Endothelial cell of umbilical vein (primary cell): Measurements from ENCODE around the gene MCU.

Experiments
- EZH2 ChIP-seq: IDR thresholded peaks from 2 replicates; pipeline ENCODE4 v1.6.1; 2012; ENCODE audit warnings: borderline replicate concordance, low read depth, mild to moderate bottlenecking, moderate library complexity, low read length, inconsistent platforms; ENCODE audit not compliant: severe bottlenecking
- FOS ChIP-seq: IDR thresholded peaks from 2 replicates; pipeline ENCODE4 v1.6.1; 2011; ENCODE audit warnings: mild to moderate bottlenecking, low read length, moderate library complexity, borderline replicate concordance; ENCODE audit not compliant: insufficient read depth
- JUN ChIP-seq: IDR thresholded peaks from 2 replicates; pipeline ENCODE4 v1.6.1; 2011; ENCODE audit warnings: borderline replicate concordance, low read depth; ENCODE audit not compliant: insufficient read length, insufficient read depth
- MAX ChIP-seq: IDR thresholded peaks from 2 replicates; pipeline ENCODE4 v1.6.1; 2011; ENCODE audit not compliant: insufficient read depth, insufficient read length
- MYC ChIP-seq: IDR thresholded peaks from one replicate; pipeline ENCODE4 v1.6.1; 2011; ENCODE audit warnings: mild to moderate bottlenecking, low read depth, low read length
- POLR2A ChIP-seq: IDR thresholded peaks from 2 replicates; pipeline ENCODE4 v1.6.1; 2012; ENCODE audit warnings: low read depth, mild to moderate bottlenecking, control low read depth, low read length
- POLR2AphosphoS5 ChIP-seq: IDR thresholded peaks from 2 replicates; pipeline ENCODE4 v1.6.1; 2012; ENCODE audit warnings: low read depth, mild to moderate bottlenecking, control low read depth, low read length, moderate library complexity; ENCODE audit not compliant: insufficient read depth
- TF ChIP-seq, protein P1 (sequence below), 2 donors: IDR thresholded peaks; 1 replicate in 1 of 2; 2 replicates in 1 of 2; pipeline ENCODE4 v1.5.1; 2011; ENCODE audit warnings: low read length in 2 of 2, mild to moderate bottlenecking in 2 of 2, moderate library complexity in 2 of 2, control low read depth in 1 of 2, inconsistent platforms in 1 of 2, low read depth in 1 of 2; ENCODE audit not compliant: insufficient read depth in 1 of 2; ENCODE audit errors: extremely low read depth in 1 of 2

DNA sequence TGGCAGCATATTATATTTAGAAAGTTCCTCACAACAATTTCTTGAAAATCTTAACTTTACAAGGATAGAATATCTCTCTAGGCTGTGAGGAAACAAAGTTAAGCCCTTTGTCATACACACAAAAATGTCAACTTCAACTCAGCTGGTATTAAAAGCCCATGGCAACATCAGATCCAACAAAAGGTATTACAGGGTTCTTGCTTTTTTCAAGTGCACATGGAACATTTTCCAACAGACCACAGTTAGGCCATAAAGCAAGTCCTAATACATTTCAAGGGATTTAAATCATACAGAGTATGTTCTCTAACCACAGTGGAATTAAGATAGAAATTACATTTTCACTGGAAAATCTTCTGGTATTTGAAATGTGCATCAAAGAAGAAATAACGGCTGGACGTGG is 129.7 kb downstream of the MCU start:
- TF ChIP-seq MAX = no peak
- no peak for TF ChIP-seq POLR2A
- TF ChIP-seq, protein P1, sequence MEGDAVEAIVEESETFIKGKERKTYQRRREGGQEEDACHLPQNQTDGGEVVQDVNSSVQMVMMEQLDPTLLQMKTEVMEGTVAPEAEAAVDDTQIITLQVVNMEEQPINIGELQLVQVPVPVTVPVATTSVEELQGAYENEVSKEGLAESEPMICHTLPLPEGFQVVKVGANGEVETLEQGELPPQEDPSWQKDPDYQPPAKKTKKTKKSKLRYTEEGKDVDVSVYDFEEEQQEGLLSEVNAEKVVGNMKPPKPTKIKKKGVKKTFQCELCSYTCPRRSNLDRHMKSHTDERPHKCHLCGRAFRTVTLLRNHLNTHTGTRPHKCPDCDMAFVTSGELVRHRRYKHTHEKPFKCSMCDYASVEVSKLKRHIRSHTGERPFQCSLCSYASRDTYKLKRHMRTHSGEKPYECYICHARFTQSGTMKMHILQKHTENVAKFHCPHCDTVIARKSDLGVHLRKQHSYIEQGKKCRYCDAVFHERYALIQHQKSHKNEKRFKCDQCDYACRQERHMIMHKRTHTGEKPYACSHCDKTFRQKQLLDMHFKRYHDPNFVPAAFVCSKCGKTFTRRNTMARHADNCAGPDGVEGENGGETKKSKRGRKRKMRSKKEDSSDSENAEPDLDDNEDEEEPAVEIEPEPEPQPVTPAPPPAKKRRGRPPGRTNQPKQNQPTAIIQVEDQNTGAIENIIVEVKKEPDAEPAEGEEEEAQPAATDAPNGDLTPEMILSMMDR (IDR thresholded peaks at IDR 0.05; ENCODE audit: extremely low read depth in 1 of 2, insufficient read depth in 1 of 2, low read depth in 1 of 2, low read length in 2 of 2) = no peak
- TF ChIP-seq JUN = no peak
- TF ChIP-seq FOS = no peak
- TF ChIP-seq POLR2AphosphoS5 = no peak
- TF ChIP-seq EZH2 = no peak
- TF ChIP-seq MYC = no peak
